ENCODE results near the gene AHNAK2.

Gene AHNAK2

GRCh38 chr14:104980611-104981531, 2.7 kb upstream of the AHNAK2 start:
- no peak for DNase-seq (ENCODE audit: low read depth)
- no peak for TF ChIP-seq CTCF (conservative IDR thresholded peaks at IDR 0.05; ENCODE audit: low read depth, low read length)

GRCh38 chr14:104979758-104980610, 1.8 kb upstream of the AHNAK2 start:
- DNase-seq (ENCODE audit: low read depth), result peak; percentile 39
- no peak overlapping the region for H3K4me3 ChIP-seq (ENCODE audit: low read length)
- TF ChIP-seq CTCF (conservative IDR thresholded peaks at IDR 0.05; ENCODE audit: low read depth, low read length), result no peak

More at GRCh38 chr14:104980611-104981531, 2.7 kb upstream of the AHNAK2 start:
- H3K4me3 ChIP-seq (ENCODE audit: low read length), result no peak overlapping the region

DNA sequence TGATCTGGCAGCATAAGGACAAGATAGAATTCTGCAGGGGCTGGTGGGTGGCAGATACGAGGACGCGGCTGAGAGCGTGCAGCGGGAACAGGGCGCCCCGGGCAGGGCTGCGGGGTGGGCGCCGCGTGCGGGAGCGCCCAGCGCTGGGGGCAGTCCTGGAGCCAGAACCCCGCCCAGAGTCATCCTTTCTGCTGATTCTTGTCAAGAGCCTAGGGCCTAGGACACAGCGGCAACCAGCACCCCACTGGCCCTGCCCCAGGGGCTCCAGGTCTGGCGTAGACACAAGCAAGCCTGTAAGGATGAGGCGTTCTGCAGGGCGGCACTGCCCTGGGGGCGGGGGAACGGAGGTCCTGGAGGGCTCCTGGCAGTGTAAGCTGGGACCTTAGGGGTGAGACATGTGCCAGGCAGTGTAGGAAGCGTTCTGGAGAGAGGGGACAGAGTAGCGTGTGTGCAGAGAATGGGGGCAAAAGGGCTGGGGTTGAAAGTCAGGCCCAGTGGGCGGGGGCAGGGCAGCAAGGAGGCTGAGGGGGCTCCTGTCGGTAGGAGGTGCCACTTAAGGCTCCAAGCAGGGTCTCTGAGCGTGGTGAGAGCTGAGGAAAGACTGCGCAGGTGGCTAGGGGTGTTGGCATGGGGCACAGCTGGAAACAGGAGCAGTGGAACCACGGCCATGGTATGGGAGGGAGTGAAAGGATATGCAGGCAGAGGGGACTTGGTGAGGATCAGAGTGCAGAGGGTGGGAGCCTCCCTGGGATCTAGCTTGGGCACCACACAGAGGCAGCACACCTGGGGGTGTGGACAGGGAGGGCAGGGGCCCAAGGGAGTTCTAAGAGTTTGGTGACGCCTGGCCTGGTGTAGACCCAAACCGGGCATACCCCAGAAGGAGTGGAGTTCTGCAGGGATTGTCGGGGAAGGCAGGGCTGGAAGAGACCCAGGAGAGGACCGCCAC, 845 bp upstream of the AHNAK2 start:
- peak overlapping the region; percentile 44 for H3K4me3 ChIP-seq (ENCODE audit: low read length)
- DNase-seq (ENCODE audit: low read depth), result no peak
- no peak for TF ChIP-seq CTCF (conservative IDR thresholded peaks at IDR 0.05; ENCODE audit: low read depth, low read length)

DNA sequence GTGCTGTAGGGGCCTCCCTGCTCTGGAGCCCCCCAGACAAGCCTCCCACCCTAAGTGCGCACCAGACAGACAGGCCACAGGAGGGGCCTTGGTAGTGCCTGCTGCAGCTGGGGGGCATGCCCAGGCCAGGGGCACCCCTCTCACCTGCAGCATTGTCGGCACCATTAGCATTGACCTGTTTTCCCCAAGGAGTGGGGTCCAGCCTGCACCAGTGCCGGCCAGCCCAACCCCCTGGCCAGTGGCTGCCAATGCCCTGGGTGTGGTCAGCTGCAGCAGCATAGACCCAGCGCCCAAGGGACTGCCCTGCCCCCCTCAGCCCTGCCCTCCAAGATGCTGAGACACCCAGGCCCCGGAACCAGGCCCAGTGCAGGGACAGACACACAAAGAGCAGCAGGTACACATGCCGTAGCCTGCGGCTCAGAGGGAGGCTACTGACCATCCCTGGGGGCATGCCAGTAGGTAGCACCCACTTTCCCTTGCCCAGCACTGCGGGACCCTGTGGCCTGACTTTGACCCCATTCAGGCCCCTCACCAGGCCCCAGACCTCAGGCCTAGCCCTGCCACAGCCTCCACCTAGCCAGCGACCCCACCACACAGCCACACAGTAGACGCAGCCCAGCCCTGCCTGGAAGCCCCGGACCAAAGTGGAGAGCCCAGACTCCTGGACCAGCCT, 1.0 kb downstream of the AHNAK2 start:
- H3K4me3 ChIP-seq (ENCODE audit: low read length), result peak overlapping the region; percentile 74
- DNase-seq (ENCODE audit: low read depth), result no peak
- no peak for TF ChIP-seq CTCF (conservative IDR thresholded peaks at IDR 0.05; ENCODE audit: low read depth, low read length)

GRCh38 chr14:104976198-104977007, 1.8 kb downstream of the AHNAK2 start:
- peak; percentile 34 for DNase-seq (ENCODE audit: low read depth)
- peak; percentile 87 for TF ChIP-seq CTCF (conservative IDR thresholded peaks at IDR 0.05; ENCODE audit: low read depth, low read length)
- H3K4me3 ChIP-seq (ENCODE audit: low read length), result peak overlapping the region; percentile 74
